H1 (cell line): ENCODE measurements around the gene HOXA11. TPM values are rescaled to one million over a fixed set of nuclear protein-coding genes. Genes with fewer than 3 reads are reported as not detected.

Source experiments
- CTCF ChIA-PET: fragments of 300-600 bp; sonication (Branson Sonifier 250); formaldehyde crosslinking; loops from one replicate; lab custom pipeline; 2021; ENCODE audit not compliant: partially characterized antibody; lab: Charles Lee
- POLR2A ChIA-PET: fragments of 300-600 bp; sonication (Branson Sonifier 250); formaldehyde crosslinking; loops from one replicate; lab custom pipeline; 2021; ENCODE audit warnings: inconsistent platforms; ENCODE audit not compliant: partially characterized antibody; lab: Charles Lee
- DNase-seq, 2 experiments: peaks; one replicate each; pipeline versions ENCODE4 v3.0.0 to v3.0.0-alpha.2; 2010 to 2022; ENCODE audit warnings: low spot score in 2 of 2, low read depth in 1 of 2, mixed read lengths in 1 of 2
- FAIRE-seq: peaks from 2 replicates; lab custom pipeline; 2011; peaks lifted over from hg19 to GRCh38; lab: Jason Lieb, UNC
- H2AFZ ChIP-seq: 2 replicates; pipeline ENCODE4 v1.8.1; 2012; ENCODE audit warnings: low read length, inconsistent platforms
- H2AK5ac ChIP-seq: 2 replicates; pipeline ENCODE4 v1.6.1; 2013; ENCODE audit warnings: low read depth, low read length
- H2BK120ac ChIP-seq: replicated peaks from 2 replicates; pipeline ENCODE3; 2013; ENCODE audit warnings: low read depth, low read length, inconsistent platforms
- H2BK12ac ChIP-seq: 2 replicates; pipeline ENCODE4 v1.6.1; 2013; ENCODE audit warnings: low read depth, low read length
- H2BK15ac ChIP-seq: 2 replicates; pipeline ENCODE4 v1.6.1; 2013; ENCODE audit warnings: low read length
- H2BK20ac ChIP-seq: 2 replicates; pipeline ENCODE4 v1.6.1; 2013; ENCODE audit warnings: low read length
- H2BK5ac ChIP-seq: 2 replicates; pipeline ENCODE4 v1.6.1; 2013; ENCODE audit warnings: low read depth, low read length
- H3K14ac ChIP-seq: 2 replicates; pipeline ENCODE4 v1.6.1; 2013; ENCODE audit warnings: inconsistent platforms; ENCODE audit not compliant: insufficient read length
- H3K18ac ChIP-seq: 2 replicates; pipeline ENCODE4 v1.6.1; 2013; ENCODE audit warnings: low read length; ENCODE audit errors: extremely low read depth
- H3K23ac ChIP-seq: 2 replicates; pipeline ENCODE4 v1.6.1; 2013; ENCODE audit warnings: inconsistent platforms; ENCODE audit not compliant: insufficient read length
- H3K23me2 ChIP-seq: 2 replicates; pipeline ENCODE4 v1.6.1; 2013; ENCODE audit warnings: low read depth, low read length
- H3K27ac ChIP-seq: 2 replicates; pipeline ENCODE4 v1.6.1; 2011; ENCODE audit warnings: low read depth, low read length, inconsistent platforms
- H3K27me3 ChIP-seq, 4 experiments: replicated peaks in 1 of 4; 1 replicate in 1 of 4; 2 replicates in 3 of 4; pipeline versions ENCODE4 v1.6.1 to v1.8.1; 2011 to 2013; ENCODE audit warnings: low read length in 3 of 4, mild to moderate bottlenecking in 3 of 4, inconsistent platforms in 2 of 4, mixed read lengths in 2 of 4, moderate library complexity in 1 of 4; ENCODE audit not compliant: control insufficient read depth in 3 of 4, insufficient read depth in 3 of 4; ENCODE audit errors: extremely low read depth in 1 of 4
- H3K36me3 ChIP-seq, 4 experiments: 2 replicates each; pipeline versions ENCODE4 v1.6.1 to v1.8.1; 2011 to 2013; ENCODE audit warnings: mild to moderate bottlenecking in 4 of 4, low read length in 3 of 4, moderate library complexity in 2 of 4, control low read depth in 1 of 4, inconsistent platforms in 1 of 4; ENCODE audit not compliant: insufficient read depth in 4 of 4, control insufficient read depth in 2 of 4
- H3K4ac ChIP-seq: replicated peaks from 2 replicates; pipeline ENCODE3; 2013; ENCODE audit warnings: low read length, low read depth, mixed read lengths, inconsistent platforms; ENCODE audit not compliant: insufficient read length
- H3K4me1 ChIP-seq, 4 experiments: replicated peaks in 1 of 4; 1 replicate in 1 of 4; 2 replicates in 3 of 4; pipeline versions ENCODE4 v1.6.1 to v1.8.1; 2011 to 2013; ENCODE audit warnings: low read length in 3 of 4, inconsistent platforms in 2 of 4, mixed read lengths in 1 of 4; ENCODE audit not compliant: insufficient read depth in 4 of 4, control insufficient read depth in 3 of 4
- H3K4me2 ChIP-seq, 2 experiments: 2 replicates each; pipeline versions ENCODE4 v1.6.1 to v1.8.1; 2011 to 2013; ENCODE audit warnings: low read depth in 2 of 2, low read length in 2 of 2, control low read depth in 1 of 2, inconsistent platforms in 1 of 2, mild to moderate bottlenecking in 1 of 2; ENCODE audit not compliant: insufficient read depth in 1 of 2
- H3K4me3 ChIP-seq, 4 experiments: fragments of 200-600, 300-600 bp in 1 of 4; sonication (generic), shearing (Covaris generic), sonication (Bioruptor Twin) in 1 of 4; 2 replicates each; pipeline versions ENCODE4 v1.5.1 to v1.8.1; 2011 to 2016; ENCODE audit warnings: low read length in 4 of 4, low read depth in 3 of 4, control low read depth in 2 of 4, inconsistent platforms in 2 of 4, mild to moderate bottlenecking in 2 of 4, mixed read lengths in 1 of 4, moderate library complexity in 1 of 4; ENCODE audit not compliant: insufficient read depth in 2 of 4; ENCODE audit errors: extremely low read depth in 1 of 4
- H3K56ac ChIP-seq: replicated peaks from 2 replicates; pipeline ENCODE3; 2013; ENCODE audit warnings: low read depth, mild to moderate bottlenecking, mixed read lengths, low read length, inconsistent platforms; ENCODE audit not compliant: insufficient read length
- H3K79me1 ChIP-seq: 2 replicates; pipeline ENCODE4 v1.6.1; 2013; ENCODE audit warnings: low read depth, low read length, control low read depth
- H3K79me2 ChIP-seq, 2 experiments: 2 replicates each; pipeline versions ENCODE4 v1.6.1 to v1.8.1; 2012 to 2013; ENCODE audit warnings: low read length in 2 of 2, mild to moderate bottlenecking in 2 of 2, inconsistent platforms in 1 of 2; ENCODE audit not compliant: insufficient read depth in 2 of 2, control insufficient read depth in 1 of 2
- H3K9ac ChIP-seq, 4 experiments: replicated peaks in 1 of 4; 1 replicate in 1 of 4; 2 replicates in 3 of 4; pipeline versions ENCODE4 v1.6.1 to v1.8.1; 2011 to 2013; ENCODE audit warnings: low read depth in 3 of 4, low read length in 3 of 4, control low read depth in 2 of 4, mild to moderate bottlenecking in 2 of 4, moderate library complexity in 2 of 4, inconsistent platforms in 1 of 4; ENCODE audit errors: extremely low read depth in 1 of 4
- H3K9me3 ChIP-seq, 2 experiments: 2 replicates each; pipeline versions ENCODE4 v1.6.1 to v1.8.1; 2012 to 2013; ENCODE audit warnings: mild to moderate bottlenecking in 2 of 2, moderate library complexity in 2 of 2, control low read depth in 1 of 2, inconsistent platforms in 1 of 2, low read depth in 1 of 2, low read length in 1 of 2, mixed read lengths in 1 of 2; ENCODE audit not compliant: insufficient read depth in 2 of 2
- H4K20me1 ChIP-seq, 2 experiments: replicated peaks in 1 of 2; 2 replicates each; pipeline versions ENCODE3 to v1.8.1; 2011 to 2013; ENCODE audit warnings: inconsistent platforms in 2 of 2, low read length in 2 of 2, mild to moderate bottlenecking in 1 of 2; ENCODE audit not compliant: insufficient read depth in 2 of 2, control insufficient read depth in 1 of 2
- H4K5ac ChIP-seq: 2 replicates; pipeline ENCODE4 v1.6.1; 2013; ENCODE audit warnings: low read length, low read depth, mixed read lengths, inconsistent platforms; ENCODE audit not compliant: insufficient read length
- H4K8ac ChIP-seq: 2 replicates; pipeline ENCODE4 v1.8.0; 2013; ENCODE audit warnings: mild to moderate bottlenecking, moderate library complexity, low read length, inconsistent platforms; ENCODE audit not compliant: insufficient read depth; ENCODE audit errors: extremely low read depth
- H4K91ac ChIP-seq: replicated peaks from 2 replicates; pipeline ENCODE3; 2013; ENCODE audit warnings: low read length, mixed read lengths, inconsistent platforms; ENCODE audit not compliant: insufficient read length
- CHD2 ChIP-seq: IDR thresholded peaks from 2 replicates; pipeline ENCODE4 v1.6.1; 2012; ENCODE audit warnings: low read length, improper control_type of control experiment
- EZH2 ChIP-seq: fragments of 200-600 bp; sonication (generic); IDR thresholded peaks from 2 replicates; pipeline ENCODE4 v1.7.1; 2012; ENCODE audit warnings: low read depth, mild to moderate bottlenecking, moderate library complexity, low read length, inconsistent platforms; ENCODE audit not compliant: severe bottlenecking
- HDAC2 ChIP-seq, 2 experiments: fragments of 300-600 bp in 1 of 2; sonication (generic) in 1 of 2; IDR thresholded peaks; 2 replicates each; pipeline ENCODE4 v1.6.1; 2011 to 2012; ENCODE audit warnings: low read depth in 2 of 2, low read length in 2 of 2, mild to moderate bottlenecking in 2 of 2, moderate library complexity in 2 of 2, borderline replicate concordance in 1 of 2, inconsistent platforms in 1 of 2
- JUND ChIP-seq: IDR thresholded peaks from 2 replicates; pipeline ENCODE4 v1.6.1; 2011; ENCODE audit warnings: mild to moderate bottlenecking, improper control_type of control experiment, low read length
- POU5F1 ChIP-seq: IDR thresholded peaks from 2 replicates; pipeline ENCODE4 v1.6.1; 2011; ENCODE audit warnings: low read depth, mild to moderate bottlenecking, low read length, moderate library complexity
- RNF2 ChIP-seq: fragments of 200-900, 300-1000 bp; sonication (generic); IDR thresholded peaks from 2 replicates; pipeline ENCODE4 v1.7.1; 2016; ENCODE audit warnings: borderline replicate concordance, low read depth, mild to moderate bottlenecking, antibody characterized with exemption, low read length; ENCODE audit not compliant: poor library complexity, severe bottlenecking; ENCODE audit errors: missing control alignments
- SAP30 ChIP-seq: fragments of 300-600 bp; sonication (generic); IDR thresholded peaks from 2 replicates; pipeline ENCODE4 v1.7.1; 2012; ENCODE audit warnings: low read length, moderate library complexity, mild to moderate bottlenecking, inconsistent platforms; ENCODE audit not compliant: insufficient read depth, insufficient replicate concordance
- SIN3A ChIP-seq, 2 experiments: IDR thresholded peaks in 1 of 2; conservative IDR thresholded peaks in 1 of 2; 2 replicates each; pipeline ENCODE4 v1.6.1; 2011 to 2012; ENCODE audit warnings: low read length in 2 of 2, improper control_type of control experiment in 1 of 2, low read depth in 1 of 2, mild to moderate bottlenecking in 1 of 2
- SP2 ChIP-seq: IDR thresholded peaks from 2 replicates; pipeline ENCODE4 v1.6.1; 2012; ENCODE audit warnings: mild to moderate bottlenecking, low read length, inconsistent platforms
- SUZ12 ChIP-seq: fragments of 200-600 bp; sonication (generic); IDR thresholded peaks from 2 replicates; pipeline ENCODE4 v1.6.1; 2012; ENCODE audit warnings: mild to moderate bottlenecking, inconsistent platforms, low read length, moderate library complexity, mixed read lengths
- WGBS, 2 experiments: shearing (Covaris generic) in 1 of 2; methylation state at CpG; one replicate each; pipeline versions ENCODE4 v1.1.6 to v1.1.7; 2013 to 2015; ENCODE audit warnings: low lambda C conversion rate in 2 of 2, mixed read lengths in 2 of 2, inconsistent platforms in 1 of 2, low coverage in 1 of 2, missing lambda C conversion rate in 1 of 2; ENCODE audit not compliant: insufficient replicate concordance in 2 of 2, insufficient coverage in 1 of 2, insufficient read length in 1 of 2; ENCODE audit errors: extremely low coverage in 1 of 2, missing lambda C conversion rate in 1 of 2; 5-methylcytosine and 5-hydroxymethylcytosine counted together
- polyA plus RNA-seq, 7 experiments: library from polyadenylated mRNA; depleted of rRNA in 3 of 7; stranded (reverse) in 5 of 7; unstranded in 2 of 7; fragments of >200 nt in 5 of 7; fragments of 200-250 nt in 2 of 7; gene quantifications; 1 replicate in 5 of 7; 2 replicates in 1 of 7; 4 replicates in 1 of 7; pipeline versions ENCODE4 v1.2.1 to v1.2.3, GENCODE V29; 2011 to 2013; ENCODE audit warnings: missing spikeins in 2 of 7, mixed read lengths in 2 of 7
- total RNA-seq: library from RNA; stranded (reverse); fragmentation: NEBNext Ultra II Directional; extraction: Animal tissue kit (Norgen Biotek cat#: 25700); gene quantifications from 2 replicates; pipeline ENCODE4 v1.2.1, GENCODE V29; 2021

Gene HOXA11
- total and polyA plus RNA-seq, 2 of the 8 experiments (the other 6 are each of a cell fraction or from before 2014, with no cell fraction given): not detected

DNA sequence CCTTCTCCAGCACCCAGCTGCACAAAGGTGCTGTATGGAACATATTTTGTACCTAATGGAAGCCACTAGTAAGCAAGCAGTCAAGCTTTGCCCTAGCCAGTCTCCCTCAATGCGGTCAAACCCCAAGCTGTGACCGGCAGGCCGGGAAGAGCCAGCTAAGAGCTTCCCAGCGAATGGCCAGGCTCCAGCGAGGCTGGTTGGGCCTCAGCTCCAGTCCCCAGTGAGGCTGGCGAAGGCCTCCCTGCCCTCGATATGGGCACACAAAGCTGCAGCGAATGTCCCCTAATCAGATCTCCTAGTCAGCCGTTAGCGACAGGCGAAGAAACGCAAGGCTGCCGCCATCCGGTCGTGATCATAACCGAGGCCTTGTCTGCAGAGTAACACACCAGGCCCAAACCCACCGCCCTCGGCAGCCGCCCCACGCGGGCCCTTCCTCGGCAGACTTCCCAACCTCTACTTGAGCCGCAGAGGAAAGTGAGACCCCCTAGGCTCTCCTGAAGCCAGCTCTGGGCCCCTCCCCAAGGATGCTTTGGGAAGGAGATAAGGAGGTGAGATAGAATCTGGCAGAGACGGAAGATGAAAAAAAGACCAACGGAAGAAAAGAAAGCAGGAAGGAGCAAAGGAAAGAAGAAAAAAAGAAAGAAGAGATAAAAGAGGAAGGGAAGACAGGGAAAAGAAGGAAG, 16.6 kb downstream of the HOXA11 start:
- Histone ChIP-seq H2BK120ac (no peak overlapping the region), H2BK5ac (no peak overlapping the region), H2BK20ac (no peak overlapping the region; the same call in 1 of the 2 replicates), H2AK5ac (peak overlapping the region; percentile 75; the same call in 1 of the 2 replicates), H3K79me2 (no peaks in the 10 kb centered on the region), H4K5ac (no peak overlapping the region), H3K23me2 (no peaks in the 10 kb centered on the region), H3K4me1 (peaks cover 0 to 8% (median 1%) of the 10 kb centered on the region in 4 experiments; a peak in 4 of 7 replicates), H3K23ac (no peak overlapping the region), H3K4me2 (no peak overlapping the region), H3K36me3 (peaks cover 0 to 21% (median 0%) of the 10 kb centered on the region in 4 experiments; a peak in 1 of 8 replicates), H3K9me3 (peaks cover 0 to 6% of the 10 kb centered on the region in 2 experiments; a peak in 1 of 4 replicates), H3K14ac (no peak overlapping the region), H3K18ac (no peak overlapping the region), H3K4ac (no peak overlapping the region), H2BK12ac (0 out of 2 replicates have a peak overlapping the region, but pooled peaks have one; percentile 39), H4K91ac (no peak overlapping the region), H3K56ac (no peak overlapping the region), H4K8ac (peak overlapping the region; percentile 72), H3K79me1 (no peaks in the 10 kb centered on the region), H4K20me1 (peaks cover 27 to 46% of the 10 kb centered on the region in 2 experiments), H3K27me3 (peaks cover 95 to 100% (median 100%) of the 10 kb centered on the region in 4 experiments), H2BK15ac (peak overlapping the region; percentile 46; the same call in 1 of the 2 replicates), H2AFZ (no peak overlapping the region), H3K27ac (no peak overlapping the region), H3K9ac (no peak overlapping the region), H3K4me3 (no peak overlapping the region)
- WGBS, 2 experiments: 18% methylated on average over 24 of the region's 25 CpGs; no CpG with 5 or more reads in 1 of the 2 experiments
- DNase-seq (no peak), FAIRE-seq (no peak)
- ChIA-PET POLR2A (no interaction called here), CTCF (interaction anchor here (0.7 to 5.2 kb wide), 11 partner anchors 9 to 487 kb away, joined by 3 to 29 read pairs (median 4); partner anchors contain the start of genes HOXA3 and HOXA5)
- TF ChIP-seq CHD2 (no peak), RNF2 (peak; percentile 69), SP2 (no peak), SIN3A (conservative IDR thresholded peaks at IDR 0.05 in 1 of 2, IDR thresholded peaks at IDR 0.05 in 1 of 2; ENCODE audit: low read depth in 1 of 2, low read length in 2 of 2) (no peak), SAP30 (no peak), JUND (no peak), HDAC2 (IDR thresholded peaks at IDR 0.05; ENCODE audit: borderline replicate concordance in 1 of 2, low read depth in 2 of 2, low read length in 2 of 2) (no peak), POU5F1 (no peak), EZH2 (peak; percentile 78), SUZ12 (peak; percentile 69)
